Endodermal cell (in vitro differentiated cells): ENCODE measurements around the gene LRRC3. TPM values are rescaled to one million over a fixed set of nuclear protein-coding genes. Genes with fewer than 3 reads are reported as not detected.

Experiments used
- DNase-seq: peaks from one replicate; pipeline ENCODE4 v3.0.0-alpha.2; 2017
- H3K27ac ChIP-seq: 2 replicates; pipeline ENCODE4 v1.5.1; 2013; ENCODE audit warnings: mild to moderate bottlenecking, low read depth, low read length, moderate library complexity
- H3K27me3 ChIP-seq: 2 replicates; pipeline ENCODE4 v1.6.1; 2013; ENCODE audit warnings: mild to moderate bottlenecking, low read length, moderate library complexity; ENCODE audit not compliant: insufficient read depth, control insufficient read depth, poor library complexity, severe bottlenecking
- H3K36me3 ChIP-seq: 2 replicates; pipeline ENCODE4 v1.7.0; 2013; ENCODE audit warnings: mild to moderate bottlenecking, low read length, moderate library complexity; ENCODE audit not compliant: control insufficient read depth, insufficient read depth
- H3K4me1 ChIP-seq: one replicate; pipeline ENCODE4 v1.7.0; 2013; ENCODE audit warnings: low read length; ENCODE audit not compliant: control insufficient read depth, insufficient read depth
- H3K4me3 ChIP-seq: 2 replicates; pipeline ENCODE4 v1.5.1; 2013; ENCODE audit warnings: mild to moderate bottlenecking, low read length, moderate library complexity
- H3K9ac ChIP-seq: 2 replicates; pipeline ENCODE4 v1.6.1; 2013; ENCODE audit warnings: mild to moderate bottlenecking, low read length, moderate library complexity; ENCODE audit not compliant: poor library complexity, severe bottlenecking; ENCODE audit errors: extremely low read depth
- H3K9me3 ChIP-seq: 2 replicates; pipeline ENCODE4 v1.6.1; 2013; ENCODE audit warnings: mild to moderate bottlenecking, low read length, moderate library complexity; ENCODE audit not compliant: control insufficient read depth
- H3K27ac Mint-ChIP-seq: 2 replicates; pipeline ENCODE4 v1.8.0; 2020; ENCODE audit warnings: mixed read lengths
- H3K27me3 Mint-ChIP-seq: 2 replicates; pipeline ENCODE4 v1.8.0; 2021; ENCODE audit warnings: mild to moderate bottlenecking, mixed read lengths; ENCODE audit not compliant: insufficient read depth
- H3K36me3 Mint-ChIP-seq: 2 replicates; pipeline ENCODE4 v1.8.0; 2020; ENCODE audit warnings: low read depth, mixed read lengths
- H3K4me1 Mint-ChIP-seq: 2 replicates; pipeline ENCODE4 v1.8.0; 2020; ENCODE audit warnings: mixed read lengths
- H3K4me3 Mint-ChIP-seq: 2 replicates; pipeline ENCODE4 v1.8.0; 2020; ENCODE audit warnings: mild to moderate bottlenecking, moderate library complexity, mixed read lengths
- H3K9me3 Mint-ChIP-seq: 2 replicates; pipeline ENCODE4 v1.8.0; 2020; ENCODE audit warnings: mild to moderate bottlenecking, mixed read lengths
- WGBS, 2 experiments: methylation state at CpG; one replicate each; pipeline versions ENCODE4 v1.1.5 to v1.1.7; 2013; ENCODE audit warnings: missing lambda C conversion rate in 2 of 2, mixed read lengths in 1 of 2; ENCODE audit not compliant: insufficient coverage in 1 of 2, insufficient read length in 1 of 2; 5-methylcytosine and 5-hydroxymethylcytosine counted together
- total RNA-seq, 2 donors: library from RNA; stranded (reverse); fragmentation: NEBNext Ultra II Directional in 1 of 2; extraction: Animal tissue kit (Norgen Biotek cat#: 25700) in 1 of 2; gene quantifications; 2 replicates in 1 of 2; 3 replicates in 1 of 2; pipeline ENCODE4 v1.2.1, GENCODE V29; 2021
- TF ChIP-seq, protein P1 (sequence below): fragments of 200-600 bp; sonication (generic); conservative IDR thresholded peaks from 2 replicates; pipeline ENCODE4 v1.5.0; 2021; ENCODE audit warnings: antibody characterized with exemption, mild to moderate bottlenecking

LRRC3 gene
- total RNA-seq, 2 donors from 2014 or later, result 14.1 to 16.5 TPM

DNA sequence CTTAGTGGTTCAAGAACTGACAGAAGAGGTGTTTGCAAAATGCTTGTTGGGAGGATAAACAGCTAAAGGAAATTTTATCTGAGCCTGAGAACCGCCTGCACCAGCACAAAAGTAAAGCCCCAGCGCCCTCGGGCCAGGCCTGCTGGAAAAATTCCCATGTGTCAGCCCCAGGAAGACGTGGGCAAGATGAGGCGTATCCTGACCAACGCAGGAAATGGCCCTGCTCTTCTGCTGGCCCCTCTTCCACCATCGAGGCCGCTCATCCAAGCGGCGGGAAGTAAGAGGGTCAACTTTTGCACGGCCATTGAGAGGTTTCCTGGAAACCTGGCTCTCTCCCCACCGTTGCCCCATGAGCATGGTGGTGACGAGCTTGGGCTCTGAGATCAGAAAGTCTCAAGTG lies 39.6 kb downstream of the LRRC3 start:
- Histone ChIP-seq H3K4me1 (peaks cover 5% of the 10 kb centered on the region), H3K9ac (no peak overlapping the region), H3K27me3 (no peaks in the 10 kb centered on the region), H3K27ac (no peak overlapping the region), H3K9me3 (peaks cover 48% of the 10 kb centered on the region), H3K4me3 (no peak overlapping the region), H3K36me3 (peaks cover 11% of the 10 kb centered on the region)
- H3K4me3 Mint-ChIP-seq, result no peak overlapping the region
- no peaks in the 10 kb centered on the region for H3K27me3 Mint-ChIP-seq
- peaks cover 51% of the 10 kb centered on the region for H3K36me3 Mint-ChIP-seq
- 94% methylated on average over 13 of the region's 13 CpGs for WGBS, 2 experiments
- peaks cover 30% of the 10 kb centered on the region for H3K4me1 Mint-ChIP-seq
- peaks cover 38% of the 10 kb centered on the region for H3K9me3 Mint-ChIP-seq
- no peak for DNase-seq
- H3K27ac Mint-ChIP-seq, result no peak overlapping the region
- TF ChIP-seq, protein P1, sequence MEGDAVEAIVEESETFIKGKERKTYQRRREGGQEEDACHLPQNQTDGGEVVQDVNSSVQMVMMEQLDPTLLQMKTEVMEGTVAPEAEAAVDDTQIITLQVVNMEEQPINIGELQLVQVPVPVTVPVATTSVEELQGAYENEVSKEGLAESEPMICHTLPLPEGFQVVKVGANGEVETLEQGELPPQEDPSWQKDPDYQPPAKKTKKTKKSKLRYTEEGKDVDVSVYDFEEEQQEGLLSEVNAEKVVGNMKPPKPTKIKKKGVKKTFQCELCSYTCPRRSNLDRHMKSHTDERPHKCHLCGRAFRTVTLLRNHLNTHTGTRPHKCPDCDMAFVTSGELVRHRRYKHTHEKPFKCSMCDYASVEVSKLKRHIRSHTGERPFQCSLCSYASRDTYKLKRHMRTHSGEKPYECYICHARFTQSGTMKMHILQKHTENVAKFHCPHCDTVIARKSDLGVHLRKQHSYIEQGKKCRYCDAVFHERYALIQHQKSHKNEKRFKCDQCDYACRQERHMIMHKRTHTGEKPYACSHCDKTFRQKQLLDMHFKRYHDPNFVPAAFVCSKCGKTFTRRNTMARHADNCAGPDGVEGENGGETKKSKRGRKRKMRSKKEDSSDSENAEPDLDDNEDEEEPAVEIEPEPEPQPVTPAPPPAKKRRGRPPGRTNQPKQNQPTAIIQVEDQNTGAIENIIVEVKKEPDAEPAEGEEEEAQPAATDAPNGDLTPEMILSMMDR, result no peak

DNA sequence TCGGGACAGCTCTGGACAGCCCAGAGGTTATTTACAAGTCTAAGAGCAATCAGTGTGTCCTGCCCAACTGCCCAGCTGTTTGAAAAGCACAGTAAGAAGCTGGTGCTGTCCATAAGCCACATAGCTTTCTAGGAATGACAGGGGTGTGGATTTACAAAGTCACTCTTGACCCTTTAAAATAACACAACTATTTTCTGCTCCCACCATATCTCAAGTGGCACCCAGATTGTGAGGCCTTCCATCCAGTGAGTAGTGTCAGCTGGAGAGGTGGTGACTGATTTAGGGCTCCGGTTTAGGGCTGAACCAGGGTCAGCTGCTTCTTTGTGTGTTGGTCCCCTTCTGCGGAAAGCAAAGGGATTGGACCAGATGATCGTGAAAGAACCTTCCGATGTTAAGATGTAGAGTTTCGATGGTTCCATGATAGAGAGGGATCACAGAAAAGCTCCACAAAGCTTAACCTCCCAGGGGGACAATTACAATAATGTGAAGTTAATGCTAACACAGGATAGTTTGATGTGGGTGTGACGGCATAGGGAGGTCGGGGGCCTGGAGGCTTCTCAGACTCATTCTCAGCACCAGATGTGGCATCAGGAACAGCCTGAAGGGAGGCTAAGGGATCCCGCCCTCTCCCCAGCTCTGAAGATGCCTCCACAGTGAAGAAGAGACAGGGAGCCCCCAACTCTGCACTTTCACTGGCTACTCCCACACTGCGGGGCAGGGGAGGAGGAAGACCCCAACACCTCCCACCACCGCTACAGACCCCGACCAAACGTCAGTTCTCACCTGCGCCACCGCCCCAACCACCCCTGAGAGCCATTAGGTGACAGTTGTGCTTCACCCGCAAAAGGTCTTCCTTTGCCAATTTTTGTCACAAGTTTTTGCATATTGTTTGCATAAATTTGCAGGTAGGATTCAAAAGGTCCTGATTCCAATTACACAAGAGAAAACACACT lies 40.6 kb downstream of the LRRC3 start:
- H3K9me3 Mint-ChIP-seq, result peaks cover 37% of the 10 kb centered on the region
- whole genome bisulfite sequencing, 2 experiments, result 96 to 98% methylated on average over 14 to 16 of the region's 16 CpGs
- no peak for DNase-seq
- no peak overlapping the region for H3K4me3 Mint-ChIP-seq
- H3K36me3 Mint-ChIP-seq, result peaks cover 41% of the 10 kb centered on the region
- no peak overlapping the region for H3K27ac Mint-ChIP-seq
- H3K9me3 ChIP-seq, result peaks cover 45% of the 10 kb centered on the region
- peaks cover 7% of the 10 kb centered on the region for H3K36me3 ChIP-seq
- H3K4me3 ChIP-seq, result no peak overlapping the region
- H3K27me3 ChIP-seq, result no peaks in the 10 kb centered on the region
- H3K4me1 Mint-ChIP-seq, result peaks cover 30% of the 10 kb centered on the region
- TF ChIP-seq, protein P1, result no peak
- H3K27me3 Mint-ChIP-seq, result no peaks in the 10 kb centered on the region
- peaks cover 5% of the 10 kb centered on the region for H3K4me1 ChIP-seq
- H3K9ac ChIP-seq, result no peak overlapping the region
- H3K27ac ChIP-seq, result no peak overlapping the region

DNA sequence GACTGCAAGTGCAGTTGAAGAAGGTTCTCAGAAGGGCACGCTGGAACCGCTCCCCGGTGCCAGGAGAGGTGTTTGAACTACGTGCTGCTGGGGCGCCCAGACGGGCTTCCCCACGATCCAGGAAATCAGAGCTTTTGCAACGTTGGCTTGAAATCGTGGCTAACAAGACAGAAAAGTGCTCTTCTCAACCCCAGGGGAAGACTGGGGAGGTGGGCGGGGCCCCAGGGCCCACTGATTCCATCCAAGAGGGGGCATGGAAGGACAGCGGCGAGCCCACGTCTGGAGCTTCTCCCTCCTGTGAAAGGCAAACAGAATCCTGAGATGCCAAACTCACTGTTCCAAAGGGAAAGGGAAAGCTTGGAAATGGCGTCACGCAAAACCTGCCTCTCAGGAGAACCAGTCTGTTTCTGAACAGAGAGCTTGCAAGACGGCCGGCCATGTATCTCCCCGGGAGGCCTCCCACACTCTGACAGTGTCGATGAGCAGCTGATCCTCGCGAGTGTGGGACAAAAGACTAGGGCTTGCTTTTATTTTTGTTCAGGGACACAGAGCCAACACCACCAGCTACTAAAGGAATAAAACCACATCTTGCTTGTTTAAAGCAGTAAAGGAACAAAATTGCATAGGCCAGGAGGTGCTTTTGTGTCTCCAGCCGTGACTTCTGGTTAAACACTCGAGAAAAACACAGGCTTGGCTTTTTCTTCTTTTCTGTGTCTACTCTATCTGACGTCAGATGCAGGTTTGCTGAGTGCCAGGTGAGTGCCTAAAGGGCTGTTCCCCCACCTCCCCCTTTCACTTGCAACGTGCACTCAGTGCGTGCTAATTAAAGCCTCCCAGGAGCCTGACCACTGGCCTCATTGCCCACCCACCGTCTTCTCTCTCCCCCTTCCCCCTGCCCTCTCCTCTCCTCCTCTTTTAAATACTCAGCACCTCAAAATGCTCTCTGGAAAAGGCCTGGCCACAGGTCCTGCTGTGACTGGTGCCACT lies 41.5 kb downstream of the LRRC3 start:
- H3K4me1 ChIP-seq, result peaks cover 5% of the 10 kb centered on the region
- WGBS, 2 experiments, result 64 to 74% methylated on average over 24 to 27 of the region's 27 CpGs
- Mint-ChIP-seq H3K27me3 (no peaks in the 10 kb centered on the region), H3K4me3 (no peak overlapping the region), H3K4me1 (peaks cover 30% of the 10 kb centered on the region), H3K36me3 (peaks cover 33% of the 10 kb centered on the region), H3K9me3 (peaks cover 30% of the 10 kb centered on the region), H3K27ac (no peak overlapping the region)
- peak; percentile 61 for DNase-seq
- no peak overlapping the region for H3K27ac ChIP-seq
- H3K9ac ChIP-seq, result no peak overlapping the region
- H3K27me3 ChIP-seq, result no peaks in the 10 kb centered on the region
- H3K9me3 ChIP-seq, result peaks cover 37% of the 10 kb centered on the region
- peaks cover 5% of the 10 kb centered on the region for H3K36me3 ChIP-seq
- H3K4me3 ChIP-seq, result no peak overlapping the region
- TF ChIP-seq, protein P1, result no peak
